Measurements from ENCODE around the gene TMEM132D.

- TF ChIP-seq EZH2 (IDR thresholded peaks at IDR 0.05; ENCODE audit: insufficient read depth, poor library complexity, severe bottlenecking) (no peak), EZH2phosphoT487 (IDR thresholded peaks at IDR 0.05; ENCODE audit: insufficient read depth, low read depth) (no peak)
Observed at GRCh38 chr12:129186952-129187351, 716.9 kb downstream of the TMEM132D start.

Data from GM23248 (cell line).